Panc1 (cell line): Measurements from ENCODE around the gene ZNF77. TPM values are rescaled to one million over a fixed set of nuclear protein-coding genes. Genes with fewer than 3 reads are reported as not detected.

ENCODE experiments used
- ATAC-seq: fragments of 200-7000 bp; cut with Tn5 transposase; 2 replicates; pipeline ENCODE4 v1.9.1; 2020; ENCODE audit warnings: mild to moderate bottlenecking, moderate library complexity
- BruUV-seq: library from RNA; stranded (reverse); fragments of 400-500 nt; replicated peaks from 2 replicates; lab custom pipeline; 2021; lab: Mats Ljungman, UMichigan
- CTCF ChIA-PET: fragments of 300-600 bp; sonication (Branson Sonifier 250); formaldehyde crosslinking; loops from one replicate; lab custom pipeline; 2022; ENCODE audit warnings: antibody characterized with exemption; lab: Charles Lee
- POLR2A ChIA-PET: fragments of 300-600 bp; sonication (Branson Sonifier 250); formaldehyde crosslinking; loops from one replicate; lab custom pipeline; 2022; ENCODE audit warnings: antibody characterized with exemption; lab: Charles Lee
- DNase-seq: peaks from one replicate; pipeline ENCODE4 v3.0.0-alpha.2; 2010; ENCODE audit warnings: low read depth, low spot score
- H3K27ac ChIP-seq: 2 replicates; pipeline ENCODE4 v1.5.1; 2011; ENCODE audit warnings: mild to moderate bottlenecking, low read length, inconsistent platforms
- H3K27me3 ChIP-seq: fragments of 200-500 bp; sonication (Bioruptor generic); 2 replicates; pipeline ENCODE4 v1.6.0; 2014; ENCODE audit warnings: low read length, inconsistent platforms; ENCODE audit not compliant: control insufficient read depth, insufficient read depth
- H3K36me3 ChIP-seq: fragments of 200-500 bp; sonication (Bioruptor generic); 2 replicates; pipeline ENCODE4 v1.5.1; 2014; ENCODE audit warnings: inconsistent platforms, mild to moderate bottlenecking, low read length, moderate library complexity; ENCODE audit not compliant: control insufficient read depth, insufficient read depth
- H3K4me1 ChIP-seq: 2 replicates; pipeline ENCODE4 v1.5.1; 2011; ENCODE audit warnings: inconsistent platforms, mild to moderate bottlenecking, low read length, moderate library complexity; ENCODE audit not compliant: control insufficient read depth, insufficient read depth
- H3K4me3 ChIP-seq, 2 experiments: 2 replicates each; pipeline ENCODE4 v1.5.1; 2011 to 2012; ENCODE audit warnings: low read depth in 2 of 2, low read length in 2 of 2, mild to moderate bottlenecking in 2 of 2, inconsistent platforms in 1 of 2, moderate library complexity in 1 of 2
- H3K9me3 ChIP-seq: fragments of 200-500 bp; sonication (Bioruptor generic); 2 replicates; pipeline ENCODE4 v1.5.1; 2014; ENCODE audit warnings: low read depth, mild to moderate bottlenecking, inconsistent platforms, low read length, moderate library complexity; ENCODE audit not compliant: control insufficient read depth, insufficient read depth
- CTCF ChIP-seq: fragments of 450-650 bp; IDR thresholded peaks from 2 replicates; pipeline ENCODE4 v1.5.1; 2017; ENCODE audit warnings: mild to moderate bottlenecking
- POLR2AphosphoS5 ChIP-seq: IDR thresholded peaks from 2 replicates; pipeline ENCODE4 v1.6.1; 2012; ENCODE audit warnings: mild to moderate bottlenecking, low read depth, low read length, moderate library complexity
- REST ChIP-seq, 2 experiments: IDR thresholded peaks; 2 replicates each; pipeline ENCODE4 v1.6.1; 2011 to 2012; ENCODE audit warnings: low read depth in 2 of 2, control low read depth in 1 of 2, low read length in 1 of 2, mild to moderate bottlenecking in 1 of 2, moderate library complexity in 1 of 2; ENCODE audit not compliant: insufficient read depth in 1 of 2
- SIN3A ChIP-seq: IDR thresholded peaks from 2 replicates; pipeline ENCODE4 v1.6.1; 2012; ENCODE audit warnings: low read depth, mild to moderate bottlenecking, low read length, moderate library complexity, borderline replicate concordance; ENCODE audit not compliant: insufficient read depth
- TCF7L2 ChIP-seq: IDR thresholded peaks from 2 replicates; pipeline ENCODE4 v1.6.1; 2011; ENCODE audit warnings: mild to moderate bottlenecking, low read depth, low read length, inconsistent platforms
- in situ Hi-C: cut with HindIII; loops from 2 replicates; pipeline ENCODE4 v1.10.0; 2016; ENCODE audit warnings: low sequenced_read_pairs, low pct_unique_long_range_greater_than_20kb
- intact Hi-C: fragments of 100-400 bp; cut with micrococcal nuclease; formaldehyde crosslinking; loops from one replicate; pipeline ENCODE4 v1.10.0; 2022; ENCODE audit not compliant: unreplicated experiment
- total RNA-seq: library from RNA; stranded (reverse); gene quantifications from one replicate; pipeline ENCODE4 v1.2.1, GENCODE V29; 2021; ENCODE audit not compliant: unreplicated experiment

The ZNF77 gene
- total RNA-seq, 1 experiment from 2014 or later, result 4.5 TPM

GRCh38 chr19:2923510-2923909 is 21.3 kb downstream of the ZNF77 start:
- no peak overlapping the region for H3K27ac ChIP-seq
- BruUV-seq, result no TSS peak
- intact Hi-C loops (no loop called here), in situ Hi-C loops (no loop called here)
- CTCF ChIA-PET, result no interaction called here
- H3K4me1 ChIP-seq, result peaks cover 3% of the 10 kb centered on the region; the same call in 1 of the 2 replicates
- ATAC-seq, result no peak
- no peak overlapping the region for H3K4me3 ChIP-seq
- POLR2A ChIA-PET, result no interaction called here
- H3K9me3 ChIP-seq, result peaks cover 5% of the 10 kb centered on the region; the same call in 1 of the 2 replicates
- H3K36me3 ChIP-seq, result no peaks in the 10 kb centered on the region
- no peak for DNase-seq
- no peaks in the 10 kb centered on the region for H3K27me3 ChIP-seq
- TF ChIP-seq CTCF (no peak), TCF7L2 (no peak), REST (IDR thresholded peaks at IDR 0.05; ENCODE audit: insufficient read depth in 1 of 2, low read depth in 2 of 2, low read length in 1 of 2) (no peak), SIN3A (no peak), POLR2AphosphoS5 (no peak)

- DNase-seq (no peak), ATAC-seq (no peak)
- ChIA-PET POLR2A (no interaction called here), CTCF (no interaction called here)
- Histone ChIP-seq H3K4me1 (peaks cover 3% of the 10 kb centered on the region; the same call in 1 of the 2 replicates), H3K9me3 (peaks cover 8% of the 10 kb centered on the region), H3K36me3 (no peaks in the 10 kb centered on the region), H3K27me3 (no peaks in the 10 kb centered on the region), H3K27ac (no peak overlapping the region), H3K4me3 (no peak overlapping the region)
- intact Hi-C loops (no loop called here), in situ Hi-C loops (no loop called here)
- no peak for TF ChIP-seq CTCF
- no peak for TF ChIP-seq TCF7L2
- no peak for TF ChIP-seq SIN3A
- BruUV-seq, result no TSS peak
Observed at GRCh38 chr19:2922987-2923386, 21.8 kb downstream of the ZNF77 start.
